Measurements from ENCODE around the gene KDM1A. TPM values are rescaled to one million over a fixed set of nuclear protein-coding genes. Genes with fewer than 3 reads are reported as not detected.

Gene KDM1A
- total RNA-seq, 1 donor from 2014 or later: 103 TPM

DNA sequence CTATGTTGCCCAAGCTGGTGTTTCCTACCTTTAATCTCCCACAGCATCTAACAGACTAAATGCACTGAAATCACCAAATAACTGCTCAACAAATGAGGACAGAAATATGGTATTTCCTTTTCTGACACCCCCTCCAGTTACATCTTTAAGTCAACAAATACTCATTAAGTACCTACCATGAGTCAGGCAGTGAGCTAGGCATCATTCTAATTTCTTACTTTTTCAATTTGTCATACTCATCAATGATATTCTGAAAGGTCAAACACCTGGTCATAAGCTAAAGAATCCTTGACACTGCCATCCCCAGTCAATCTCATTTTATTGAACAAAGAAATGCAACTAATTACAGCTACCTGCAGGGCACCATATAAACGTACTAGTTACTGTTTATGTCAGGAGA, 112.8 kb downstream of the KDM1A start:
- no peak overlapping the region for H3K4me3 Mint-ChIP-seq (ENCODE audit: unreplicated experiment)
- no peaks in the 10 kb centered on the region for H3K27me3 Mint-ChIP-seq (ENCODE audit: unreplicated experiment)
- no peak for DNase-seq (ENCODE audit: extremely low spot score, unreplicated experiment)
- no peak overlapping the region for H3K27ac Mint-ChIP-seq (ENCODE audit: unreplicated experiment)
- no peaks in the 10 kb centered on the region for H3K9me3 Mint-ChIP-seq (ENCODE audit: unreplicated experiment)
- peaks cover 8% of the 10 kb centered on the region for H3K36me3 Mint-ChIP-seq (ENCODE audit: unreplicated experiment)
- peaks cover 25% of the 10 kb centered on the region for H3K4me1 Mint-ChIP-seq (ENCODE audit: unreplicated experiment)
- TF ChIP-seq, protein P1, sequence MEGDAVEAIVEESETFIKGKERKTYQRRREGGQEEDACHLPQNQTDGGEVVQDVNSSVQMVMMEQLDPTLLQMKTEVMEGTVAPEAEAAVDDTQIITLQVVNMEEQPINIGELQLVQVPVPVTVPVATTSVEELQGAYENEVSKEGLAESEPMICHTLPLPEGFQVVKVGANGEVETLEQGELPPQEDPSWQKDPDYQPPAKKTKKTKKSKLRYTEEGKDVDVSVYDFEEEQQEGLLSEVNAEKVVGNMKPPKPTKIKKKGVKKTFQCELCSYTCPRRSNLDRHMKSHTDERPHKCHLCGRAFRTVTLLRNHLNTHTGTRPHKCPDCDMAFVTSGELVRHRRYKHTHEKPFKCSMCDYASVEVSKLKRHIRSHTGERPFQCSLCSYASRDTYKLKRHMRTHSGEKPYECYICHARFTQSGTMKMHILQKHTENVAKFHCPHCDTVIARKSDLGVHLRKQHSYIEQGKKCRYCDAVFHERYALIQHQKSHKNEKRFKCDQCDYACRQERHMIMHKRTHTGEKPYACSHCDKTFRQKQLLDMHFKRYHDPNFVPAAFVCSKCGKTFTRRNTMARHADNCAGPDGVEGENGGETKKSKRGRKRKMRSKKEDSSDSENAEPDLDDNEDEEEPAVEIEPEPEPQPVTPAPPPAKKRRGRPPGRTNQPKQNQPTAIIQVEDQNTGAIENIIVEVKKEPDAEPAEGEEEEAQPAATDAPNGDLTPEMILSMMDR (IDR thresholded peaks at IDR 0.05): no peak

Small RNA genes lying within 50 kb of the gene (microRNA-seq; reads per million reads assigned to microRNA genes)
- gene MIR3115 (ENCODE audit: unreplicated experiment) (4.9 reads per million), gene MIR4419A (ENCODE audit: unreplicated experiment) (not detected)

Other genes starting within 250 kb of the KDM1A start
- not detected in 2 replicates for gene LACTBL1, start 46.6 kb upstream of the KDM1A start, total RNA-seq
- not detected in 2 replicates for gene TEX46, start 3.6 kb upstream of the KDM1A start, total RNA-seq
- 47.4 and 47.6 TPM in 2 replicates for gene LUZP1, start 149.4 kb downstream of the KDM1A start, total RNA-seq
- gene HTR1D, start 198.0 kb downstream of the KDM1A start, total RNA-seq: 1.2 and 1.6 TPM in 2 replicates